ENCODE measurements around the gene TAT.

TAT gene

DNA sequence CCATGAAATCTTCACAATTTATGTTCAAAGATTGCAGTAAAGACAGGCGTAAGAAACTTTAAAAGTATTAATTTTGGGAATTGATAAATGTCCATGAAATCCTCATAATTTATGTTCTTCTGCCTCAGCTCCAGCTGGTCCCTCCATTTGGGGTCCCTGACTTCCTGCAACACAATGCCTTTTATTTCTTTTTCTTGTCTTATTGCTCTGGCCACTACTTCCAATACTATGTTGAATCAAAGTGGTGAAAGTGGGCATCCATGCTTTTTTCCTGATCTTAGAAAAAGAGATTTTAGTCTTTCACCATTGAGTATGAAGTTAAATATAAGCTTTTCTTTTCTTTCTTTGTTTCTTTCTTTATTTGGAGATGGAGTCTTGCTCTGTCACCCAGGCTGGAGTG, 14.3 kb downstream of the TAT start:
- TF ChIP-seq GATA3 (IDR thresholded peaks at IDR 0.05; ENCODE audit: low read depth, low read length) (no peak), GATA2 (IDR thresholded peaks at IDR 0.05; ENCODE audit: low read depth, low read length) (no peak)

DNA sequence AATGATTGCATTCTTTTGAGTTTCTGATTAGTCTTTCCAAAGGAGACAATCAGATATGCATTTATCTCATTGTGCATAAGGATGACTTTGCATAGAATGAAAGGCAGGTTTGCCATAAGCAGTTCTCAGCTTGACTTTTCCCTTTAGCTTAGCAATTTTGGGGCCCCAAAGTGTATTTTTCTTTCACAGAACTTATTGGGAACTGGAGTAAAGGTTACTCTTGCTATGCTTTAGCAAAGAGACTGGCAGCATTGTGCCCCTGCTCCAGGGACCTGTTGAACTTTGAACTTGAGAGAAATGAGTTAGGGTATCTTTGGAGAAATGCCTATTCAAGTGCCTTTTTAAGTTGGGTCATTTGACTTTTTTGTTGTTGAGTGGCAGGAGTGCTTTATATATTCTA, 17.0 kb downstream of the TAT start:
- TF ChIP-seq GATA3 (IDR thresholded peaks at IDR 0.05; ENCODE audit: low read depth, low read length) (no peak), GATA2 (IDR thresholded peaks at IDR 0.05; ENCODE audit: low read depth, low read length) (no peak)

DNA sequence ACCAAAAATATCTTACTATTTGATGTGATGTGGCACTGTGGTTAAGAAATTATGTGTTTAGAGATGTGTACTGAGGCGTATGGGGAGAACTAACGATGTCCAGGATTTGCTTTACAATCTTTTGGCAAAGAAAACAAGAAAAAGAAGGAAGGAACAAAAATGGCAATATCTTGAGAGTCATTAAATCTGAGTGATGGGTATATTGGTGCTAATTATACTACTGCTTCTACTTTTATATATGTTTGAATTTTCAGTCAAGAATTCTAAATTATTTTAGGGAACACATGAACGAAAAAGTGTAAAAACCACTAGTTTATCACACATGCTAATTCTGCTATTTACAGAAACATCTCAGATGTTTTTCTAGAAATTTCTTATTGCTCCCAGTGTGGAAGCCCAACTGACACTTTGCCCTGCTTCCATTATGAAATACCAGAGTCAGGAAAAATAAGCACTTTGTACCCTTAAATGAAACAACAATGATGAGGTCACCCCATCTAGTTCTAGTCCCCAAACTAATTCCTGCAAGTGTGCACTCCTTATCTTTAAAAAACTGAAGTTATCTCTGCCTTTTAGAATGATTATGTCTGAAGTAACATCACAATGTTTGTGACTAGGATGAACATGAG, 18.8 kb downstream of the TAT start:
- TF ChIP-seq GATA3 (IDR thresholded peaks at IDR 0.05; ENCODE audit: low read depth, low read length) (no peak), GATA2 (IDR thresholded peaks at IDR 0.05; ENCODE audit: low read depth, low read length) (no peak)

DNA sequence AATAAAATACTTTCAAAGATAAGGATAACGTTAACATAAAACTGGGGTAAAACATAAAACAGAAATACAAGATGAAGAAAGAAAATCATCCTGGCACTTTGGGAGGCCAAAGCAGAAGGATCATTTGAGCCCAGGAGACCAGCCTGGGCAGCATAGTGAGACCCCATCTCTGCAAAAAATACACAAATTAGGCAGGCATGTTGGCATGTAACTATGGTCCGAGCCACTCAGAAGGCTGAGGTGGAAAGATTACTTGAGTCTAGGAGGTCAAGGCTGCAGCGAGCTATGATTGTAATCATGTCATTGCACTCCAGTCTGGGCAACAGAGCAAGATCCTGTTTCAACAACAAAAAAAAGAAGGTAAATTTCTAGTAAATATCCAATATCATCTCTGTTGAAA, 19.6 kb downstream of the TAT start:
- TF ChIP-seq GATA2 (IDR thresholded peaks at IDR 0.05; ENCODE audit: low read depth, low read length), result no peak
- TF ChIP-seq GATA3 (IDR thresholded peaks at IDR 0.05; ENCODE audit: low read depth, low read length), result no peak

DNA sequence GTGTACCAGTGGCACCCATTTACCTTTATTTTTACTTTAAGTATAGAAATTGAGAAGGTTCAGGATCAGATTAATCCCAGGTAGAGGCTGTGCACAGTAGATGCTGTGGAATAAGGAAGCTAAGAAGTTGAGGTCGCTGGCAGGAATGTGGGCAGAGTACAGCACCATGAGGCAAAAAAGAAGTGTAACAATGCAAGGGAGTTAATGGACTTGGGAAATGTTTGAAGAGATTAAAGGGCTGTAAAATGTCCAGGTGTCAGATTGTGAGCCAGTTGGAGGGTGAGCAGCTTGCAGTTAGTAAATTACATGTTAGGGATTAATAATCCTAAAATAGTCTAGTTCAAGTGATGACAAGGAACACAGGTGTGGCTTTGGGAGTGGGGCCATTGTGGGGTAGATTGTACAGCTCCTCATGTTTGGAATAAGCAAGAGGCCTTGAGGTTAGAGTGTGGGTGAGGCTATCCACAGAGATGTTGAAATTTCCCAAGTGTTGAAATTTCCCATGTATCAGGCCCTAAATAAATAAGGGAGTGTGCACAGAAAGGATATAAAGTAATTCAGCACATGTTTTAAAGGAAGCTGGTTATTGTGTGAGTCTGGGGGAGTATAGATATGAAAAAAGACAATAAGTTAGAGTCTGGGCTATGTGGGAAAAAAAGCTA, 21.5 kb downstream of the TAT start:
- TF ChIP-seq GATA3 (IDR thresholded peaks at IDR 0.05; ENCODE audit: low read depth, low read length), result no peak
- no peak for TF ChIP-seq GATA2 (IDR thresholded peaks at IDR 0.05; ENCODE audit: low read depth, low read length)

DNA sequence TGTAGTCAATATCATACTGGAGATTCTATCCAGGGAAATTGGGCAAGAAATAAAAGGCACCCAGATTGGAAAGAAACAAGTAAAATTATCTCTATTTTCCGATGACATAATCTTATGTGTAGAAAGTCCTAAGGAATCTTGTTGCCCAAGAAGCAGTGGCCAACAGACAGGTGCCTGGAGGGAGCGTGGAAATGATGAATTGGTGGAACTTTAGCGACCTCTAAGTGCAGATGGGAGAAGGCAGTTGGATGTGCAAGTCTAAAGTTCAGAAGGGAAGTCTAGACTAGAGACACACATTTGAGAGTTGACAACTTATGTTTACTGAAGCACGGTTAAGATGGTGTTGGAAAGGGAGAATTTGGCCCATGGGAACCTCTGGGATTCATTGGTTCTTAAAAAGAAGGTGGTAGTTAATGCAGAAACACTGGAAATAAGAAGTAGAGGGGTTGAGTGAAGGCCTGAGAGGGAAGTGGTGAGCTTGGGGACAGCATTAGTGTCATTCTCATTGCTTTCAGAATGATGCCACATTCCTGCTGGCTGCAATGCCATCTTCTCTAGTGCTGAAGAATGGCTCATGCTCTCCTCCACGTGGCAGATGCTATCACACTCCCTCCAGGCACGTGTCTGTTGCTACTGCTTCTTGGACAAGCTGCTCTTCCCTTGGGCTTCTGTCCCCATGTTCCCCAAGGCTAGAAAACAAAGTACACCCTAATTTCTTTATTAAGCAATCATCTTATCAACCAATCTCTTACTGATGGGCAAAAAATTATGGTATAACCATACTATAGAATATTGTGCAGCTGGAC, 24.0 kb downstream of the TAT start:
- TF ChIP-seq GATA2 (IDR thresholded peaks at IDR 0.05; ENCODE audit: low read depth, low read length) (no peak; the same call in 1 of the 2 replicates), GATA3 (IDR thresholded peaks at IDR 0.05; ENCODE audit: low read depth, low read length) (no peak)

DNA sequence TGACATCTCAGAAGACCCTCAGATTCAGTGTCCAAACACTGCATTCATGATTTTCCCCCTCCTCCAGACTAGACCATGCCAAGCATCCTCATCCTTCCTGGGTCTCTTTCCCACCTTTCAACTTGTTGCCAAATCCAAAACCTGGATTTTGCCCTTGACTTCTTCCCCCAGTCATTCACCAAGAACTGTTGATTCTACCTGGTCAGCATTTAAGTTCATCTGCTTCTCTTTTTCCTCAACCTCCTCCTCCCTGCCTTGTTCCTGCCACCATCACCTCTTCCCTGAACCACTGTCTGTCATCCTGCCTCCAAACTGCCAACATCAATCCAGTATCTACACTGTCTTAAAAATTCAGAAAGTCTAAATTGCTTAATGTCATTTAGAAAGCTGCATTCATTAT, 29.7 kb downstream of the TAT start:
- TF ChIP-seq GATA2 (IDR thresholded peaks at IDR 0.05; ENCODE audit: low read depth, low read length) (no peak), GATA3 (IDR thresholded peaks at IDR 0.05; ENCODE audit: low read depth, low read length) (no peak)

DNA sequence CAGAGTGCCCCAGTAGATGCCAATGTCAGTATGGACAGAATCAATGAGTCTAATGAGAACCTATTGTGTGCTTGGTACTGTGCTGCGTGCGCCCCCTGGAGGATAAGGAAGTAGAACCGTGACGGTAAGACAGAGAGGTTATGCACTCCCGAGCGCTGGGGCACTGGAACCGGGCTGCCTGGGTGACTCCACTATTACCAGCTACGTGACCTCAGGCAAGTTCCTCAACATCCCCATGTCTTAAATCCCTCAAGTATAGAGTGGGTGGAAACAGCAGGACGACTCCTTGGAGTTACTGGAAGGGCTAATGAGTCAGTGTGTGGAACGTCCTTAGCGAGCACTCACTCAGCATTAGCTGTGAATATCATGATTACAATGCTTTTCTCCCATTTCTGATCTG, 34.5 kb downstream of the TAT start:
- TF ChIP-seq GATA2 (IDR thresholded peaks at IDR 0.05; ENCODE audit: low read depth, low read length) (no peak), GATA3 (IDR thresholded peaks at IDR 0.05; ENCODE audit: low read depth, low read length) (no peak)

DNA sequence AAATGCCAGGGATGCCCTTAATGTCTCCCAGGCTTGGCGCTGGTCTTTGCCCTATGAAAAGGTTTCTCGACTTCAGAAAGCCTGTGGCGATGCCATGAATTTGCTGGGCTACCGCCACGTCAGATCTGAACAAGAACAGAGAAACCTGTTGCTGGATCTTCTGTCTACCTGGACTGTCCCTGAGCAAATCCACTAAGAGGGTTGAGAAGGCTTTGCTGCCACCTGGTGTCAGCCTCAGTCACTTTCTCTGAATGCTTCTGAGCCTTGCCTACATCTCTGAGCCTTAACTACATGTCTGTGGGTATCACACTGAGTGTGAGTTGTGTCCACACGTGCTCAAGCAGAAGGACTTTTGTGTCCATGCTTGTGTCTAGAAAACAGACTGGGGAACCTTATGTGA, 39.2 kb downstream of the TAT start:
- TF ChIP-seq GATA3 (IDR thresholded peaks at IDR 0.05; ENCODE audit: low read depth, low read length) (no peak), GATA2 (IDR thresholded peaks at IDR 0.05; ENCODE audit: low read depth, low read length) (no peak)

DNA sequence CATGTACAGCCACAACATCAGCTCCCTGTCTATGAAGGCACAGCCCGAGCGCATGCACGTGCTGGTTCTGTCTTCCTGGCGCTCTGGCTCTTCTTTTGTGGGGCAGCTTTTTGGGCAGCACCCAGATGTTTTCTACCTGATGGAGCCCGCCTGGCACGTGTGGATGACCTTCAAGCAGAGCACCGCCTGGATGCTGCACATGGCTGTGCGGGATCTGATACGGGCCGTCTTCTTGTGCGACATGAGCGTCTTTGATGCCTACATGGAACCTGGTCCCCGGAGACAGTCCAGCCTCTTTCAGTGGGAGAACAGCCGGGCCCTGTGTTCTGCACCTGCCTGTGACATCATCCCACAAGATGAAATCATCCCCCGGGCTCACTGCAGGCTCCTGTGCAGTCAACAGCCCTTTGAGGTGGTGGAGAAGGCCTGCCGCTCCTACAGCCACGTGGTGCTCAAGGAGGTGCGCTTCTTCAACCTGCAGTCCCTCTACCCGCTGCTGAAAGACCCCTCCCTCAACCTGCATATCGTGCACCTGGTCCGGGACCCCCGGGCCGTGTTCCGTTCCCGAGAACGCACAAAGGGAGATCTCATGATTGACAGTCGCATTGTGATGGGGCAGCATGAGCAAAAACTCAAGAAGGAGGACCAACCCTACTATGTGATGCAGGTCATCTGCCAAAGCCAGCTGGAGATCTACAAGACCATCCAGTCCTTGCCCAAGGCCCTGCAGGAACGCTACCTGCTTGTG, 40.0 kb downstream of the TAT start:
- no peak for TF ChIP-seq GATA3 (IDR thresholded peaks at IDR 0.05; ENCODE audit: low read depth, low read length)
- no peak for TF ChIP-seq GATA2 (IDR thresholded peaks at IDR 0.05; ENCODE audit: low read depth, low read length)

DNA sequence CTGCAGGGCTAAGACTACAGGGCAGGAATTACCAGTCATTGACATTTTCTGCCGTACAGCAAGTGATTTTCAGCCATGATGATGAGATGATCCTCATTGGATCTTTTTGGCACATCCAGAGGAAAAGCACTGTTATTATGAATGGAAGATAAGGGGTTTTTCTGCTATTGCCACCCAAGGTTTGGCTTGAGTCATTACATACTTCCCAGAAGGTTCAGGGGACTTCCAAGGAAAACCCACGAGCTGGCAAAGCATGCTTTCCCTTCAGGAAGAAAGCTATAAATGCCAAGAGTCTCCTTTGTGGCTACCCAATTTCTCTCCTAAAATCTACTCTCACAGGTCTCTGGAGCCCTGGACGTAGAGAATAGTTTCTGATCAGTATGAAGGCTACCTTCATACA, 44.5 kb downstream of the TAT start:
- TF ChIP-seq GATA3 (IDR thresholded peaks at IDR 0.05; ENCODE audit: low read depth, low read length) (no peak), GATA2 (IDR thresholded peaks at IDR 0.05; ENCODE audit: low read depth, low read length) (no peak)

DNA sequence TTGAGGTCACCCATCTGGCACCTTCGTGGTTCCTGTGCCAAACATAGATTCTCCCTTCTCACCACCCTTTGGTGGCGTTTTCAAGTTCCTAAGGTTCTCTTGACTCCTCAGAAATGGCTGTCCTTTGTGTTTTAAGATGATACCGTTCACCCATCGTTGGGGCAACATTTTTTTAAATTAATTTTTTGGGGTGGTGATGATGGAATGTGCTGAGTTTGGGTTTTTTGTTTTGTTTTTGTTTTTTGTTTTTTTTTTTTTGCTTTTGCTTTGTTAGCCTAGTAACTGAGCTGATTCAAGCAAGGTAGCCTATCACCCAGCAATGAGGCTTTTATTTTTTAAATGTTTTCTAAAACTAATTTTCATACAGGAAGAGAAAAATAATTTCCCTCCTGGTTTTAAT, 48.0 kb downstream of the TAT start:
- TF ChIP-seq GATA3 (IDR thresholded peaks at IDR 0.05; ENCODE audit: low read depth, low read length), result no peak
- TF ChIP-seq GATA2 (IDR thresholded peaks at IDR 0.05; ENCODE audit: low read depth, low read length), result no peak

DNA sequence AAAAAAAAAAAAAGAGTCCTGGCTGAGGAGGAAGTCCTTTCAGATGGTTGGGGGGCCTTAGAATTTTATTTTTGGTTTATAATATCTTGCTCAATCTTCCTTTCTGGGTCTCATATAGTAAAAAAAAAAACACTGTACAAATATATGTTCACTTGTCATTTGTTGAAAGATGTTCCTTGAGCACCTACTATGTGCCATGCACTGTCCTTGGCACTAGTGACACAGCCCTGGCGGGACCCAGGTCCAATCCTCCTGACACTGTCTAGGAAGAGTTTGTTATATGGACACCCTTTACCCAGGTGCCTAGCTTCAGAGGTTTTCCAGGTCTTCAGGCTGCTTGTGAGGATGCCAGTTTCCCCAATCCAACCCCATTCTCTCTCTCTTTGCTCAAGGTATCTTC, 48.6 kb downstream of the TAT start:
- TF ChIP-seq GATA2 (IDR thresholded peaks at IDR 0.05; ENCODE audit: low read depth, low read length) (no peak), GATA3 (IDR thresholded peaks at IDR 0.05; ENCODE audit: low read depth, low read length) (no peak)

DNA sequence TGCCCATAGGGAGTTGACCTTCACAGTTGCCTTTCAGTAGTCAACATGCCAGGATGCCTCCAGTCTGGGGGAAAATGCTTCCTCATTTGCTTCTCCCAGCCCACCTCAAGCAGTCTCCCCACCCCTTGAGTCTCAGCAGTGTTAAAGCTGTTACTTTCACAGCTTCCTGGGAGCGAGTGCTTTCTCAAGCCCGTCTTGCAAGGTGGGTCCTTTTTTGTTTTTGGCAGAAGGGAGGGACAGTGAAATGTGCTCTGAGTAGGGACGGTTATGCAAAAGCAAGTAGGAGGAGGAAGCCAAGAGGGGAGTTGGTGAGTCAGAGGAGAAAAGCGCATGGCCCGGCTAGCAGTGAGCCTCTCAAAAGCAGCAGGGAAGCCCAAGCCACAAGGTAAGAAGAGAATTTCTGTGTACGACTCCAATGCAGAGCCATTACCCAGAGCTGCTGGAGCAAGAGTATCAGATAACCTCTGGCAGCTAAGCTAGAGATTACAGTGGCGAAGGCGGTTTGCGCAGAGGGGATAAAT, 50.7 kb downstream of the TAT start, which contains the start of gene CHST4:
Gene CHST4 (plus strand): TSS at position 316 of the 521 bp plus-strand sequence. CDS start 10,252 bp downstream, outside the sequence.
- TF ChIP-seq GATA2 (IDR thresholded peaks at IDR 0.05; ENCODE audit: low read depth, low read length) (no peak), GATA3 (IDR thresholded peaks at IDR 0.05; ENCODE audit: low read depth, low read length) (no peak)

Measured in SH-SY5Y (cell line).